Measurements from ENCODE around the gene ULK4. TPM values are rescaled to one million over a fixed set of nuclear protein-coding genes. Genes with fewer than 3 reads are reported as not detected.
A peak's percentile ranks its signal among the peaks of the same experiment; 100 is the strongest.
"Not testable (repeated sequence)": the region's sequence is repeated elsewhere in the genome, so short reads cannot be mapped to it uniquely, and the experiment has no call there.

The ULK4 gene
- total RNA-seq, 1 donor = 22.0 TPM

- DNase-seq (ENCODE audit: low read depth) = no peak
- TF ChIP-seq CTCF (IDR thresholded peaks at IDR 0.05; ENCODE audit: insufficient read depth, low read depth, low read length) = no peak
- H3K4me3 ChIP-seq (ENCODE audit: low read depth, low read length) = no peak overlapping the region
These were observed 106.9 kb downstream of the ULK4 start for GRCh38 chr3:41854956-41855355.

- TF ChIP-seq CTCF (IDR thresholded peaks at IDR 0.05; ENCODE audit: insufficient read depth, low read depth, low read length) = no peak
- no peak for DNase-seq (ENCODE audit: low read depth)
- no peak overlapping the region for H3K4me3 ChIP-seq (ENCODE audit: low read depth, low read length)
These were observed 108.2 kb downstream of the ULK4 start for GRCh38 chr3:41853540-41854196.

- no peak for TF ChIP-seq CTCF (IDR thresholded peaks at IDR 0.05; ENCODE audit: insufficient read depth, low read depth, low read length)
- H3K4me3 ChIP-seq (ENCODE audit: low read depth, low read length) = no peak overlapping the region
- peak; percentile 31 for DNase-seq (ENCODE audit: low read depth)
These were observed 112.9 kb downstream of the ULK4 start for GRCh38 chr3:41848753-41849574.

GRCh38 chr3:41847679-41848078 is 114.2 kb downstream of the ULK4 start:
- no peak overlapping the region for H3K4me3 ChIP-seq (ENCODE audit: low read depth, low read length)
- DNase-seq (ENCODE audit: low read depth) = no peak
- no peak for TF ChIP-seq CTCF (IDR thresholded peaks at IDR 0.05; ENCODE audit: insufficient read depth, low read depth, low read length)

- TF ChIP-seq CTCF (IDR thresholded peaks at IDR 0.05; ENCODE audit: insufficient read depth, low read depth, low read length) = no peak
These were observed 115.1 kb downstream of the ULK4 start for GRCh38 chr3:41846850-41847249.

GRCh38 chr3:41845826-41846225 is 116.1 kb downstream of the ULK4 start:
- no peak for TF ChIP-seq CTCF (IDR thresholded peaks at IDR 0.05; ENCODE audit: insufficient read depth, low read depth, low read length)
- peak; percentile 39 for DNase-seq (ENCODE audit: low read depth)
- H3K4me3 ChIP-seq (ENCODE audit: low read depth, low read length) = no peak overlapping the region

More at GRCh38 chr3:41846850-41847249, 115.1 kb downstream of the ULK4 start:
- H3K4me3 ChIP-seq (ENCODE audit: low read depth, low read length) = no peak overlapping the region
- DNase-seq (ENCODE audit: low read depth) = no peak

- H3K4me3 ChIP-seq (ENCODE audit: low read depth, low read length); DNase-seq (ENCODE audit: low read depth): not testable (repeated sequence)
These were observed 117.6 kb downstream of the ULK4 start for GRCh38 chr3:41844256-41844655.

- DNase-seq (ENCODE audit: low read depth); H3K4me3 ChIP-seq (ENCODE audit: low read depth, low read length): not testable (repeated sequence)
These were observed 120.8 kb downstream of the ULK4 start for GRCh38 chr3:41840936-41841668.

Measured in fibroblast of villous mesenchyme (primary cell).